ENCODE results near the gene OSBPL2.

OSBPL2 gene

GRCh38 chr20:62303062-62303339 lies 64.7 kb downstream of the OSBPL2 start:
- Mint-ChIP-seq H3K36me3 (ENCODE audit: low read depth) (peaks cover 3% of the 10 kb centered on the region), H3K4me1 (peaks cover 12% of the 10 kb centered on the region), H3K27ac (no peak overlapping the region), H3K4me3 (peak overlapping the region; percentile 95 to 96 (median 96)), H3K27me3 (ENCODE audit: low read depth) (no peaks in the 10 kb centered on the region), H3K9me3 (no peaks in the 10 kb centered on the region)
- no peak for TF ChIP-seq CTCF (IDR thresholded peaks at IDR 0.05; ENCODE audit: unreplicated experiment in 3 of 3)

GRCh38 chr20:62303340-62304226 lies 65.3 kb downstream of the OSBPL2 start:
- H3K36me3 Mint-ChIP-seq (ENCODE audit: low read depth) = peaks cover 6% of the 10 kb centered on the region
- TF ChIP-seq CTCF (IDR thresholded peaks at IDR 0.05; ENCODE audit: unreplicated experiment in 3 of 3) = no peak

GRCh38 chr20:62304331-62305148 lies 66.2 kb downstream of the OSBPL2 start:
- H3K4me3 Mint-ChIP-seq = peak overlapping the region; percentile 91 to 96 (median 96)
- TF ChIP-seq CTCF (IDR thresholded peaks at IDR 0.05; ENCODE audit: unreplicated experiment in 3 of 3) = no peak
- no peaks in the 10 kb centered on the region for H3K9me3 Mint-ChIP-seq
- H3K27me3 Mint-ChIP-seq (ENCODE audit: low read depth) = no peaks in the 10 kb centered on the region
- H3K4me1 Mint-ChIP-seq = peaks cover 12% of the 10 kb centered on the region
- H3K27ac Mint-ChIP-seq = peak overlapping the region; percentile 44 to 81 (median 72)
- H3K36me3 Mint-ChIP-seq (ENCODE audit: low read depth) = peaks cover 10% of the 10 kb centered on the region

More at GRCh38 chr20:62303340-62304226, 65.3 kb downstream of the OSBPL2 start:
- H3K9me3 Mint-ChIP-seq = no peaks in the 10 kb centered on the region
- peak overlapping the region; percentile 91 to 96 (median 96) for H3K4me3 Mint-ChIP-seq
- H3K27ac Mint-ChIP-seq = peak overlapping the region; percentile 44 to 81 (median 72)
- H3K4me1 Mint-ChIP-seq = peaks cover 12% of the 10 kb centered on the region
- H3K27me3 Mint-ChIP-seq (ENCODE audit: low read depth) = no peaks in the 10 kb centered on the region

GRCh38 chr20:62305149-62305764 lies 66.9 kb downstream of the OSBPL2 start:
- Mint-ChIP-seq H3K36me3 (ENCODE audit: low read depth) (peaks cover 10% of the 10 kb centered on the region), H3K4me3 (peak overlapping the region; percentile 91 to 96 (median 96)), H3K27ac (peak overlapping the region in 1 of 3 experiments; percentile 56), H3K9me3 (no peaks in the 10 kb centered on the region), H3K27me3 (ENCODE audit: low read depth) (no peaks in the 10 kb centered on the region), H3K4me1 (peaks cover 12% of the 10 kb centered on the region)
- TF ChIP-seq CTCF (IDR thresholded peaks at IDR 0.05; ENCODE audit: unreplicated experiment in 3 of 3) = no peak

- Mint-ChIP-seq H3K4me3 (peak overlapping the region; percentile 79 to 96 (median 91)), H3K27me3 (ENCODE audit: low read depth) (no peaks in the 10 kb centered on the region), H3K36me3 (ENCODE audit: low read depth) (peaks cover 10% of the 10 kb centered on the region), H3K9me3 (no peaks in the 10 kb centered on the region), H3K27ac (peak overlapping the region in 1 of 3 experiments; percentile 56), H3K4me1 (peaks cover 12% of the 10 kb centered on the region)
- TF ChIP-seq CTCF (IDR thresholded peaks at IDR 0.05; ENCODE audit: unreplicated experiment in 3 of 3) = no peak
Measured at GRCh38 chr20:62305765-62306413, 67.6 kb downstream of the OSBPL2 start.

Data from nephron (organoid).